Activated CD8-positive, alpha-beta memory T cell treated with anti-CD3 and anti-CD28 coated beads, Interleukin-2, amount 10 ng/mL, durations not matched to agents 7 days and 5 days (primary cell): ENCODE results near the gene MIPEP. TPM values are rescaled to one million over a fixed set of nuclear protein-coding genes. Genes with fewer than 3 reads are reported as not detected.

Experiments
- ATAC-seq: fragments of 150-1000 bp; cut with Tn5 transposase; one replicate; pipeline ENCODE4 v1.10.0; 2021; ENCODE audit warnings: moderate library complexity
- CTCF ChIA-PET: fragments of 350-600 bp; sonication (Branson Sonifier 250); formaldehyde crosslinking; loops from one replicate; lab custom pipeline; 2021; ENCODE audit warnings: antibody characterized with exemption; lab: Charles Lee
- DNase-seq: peaks from one replicate; pipeline ENCODE4 v3.0.0-alpha.2; 2020
- H3K27ac Mint-ChIP-seq: one replicate; pipeline ENCODE4 v1.8.0; 2021; ENCODE audit warnings: mild to moderate bottlenecking, mixed read lengths
- H3K27me3 Mint-ChIP-seq: one replicate; pipeline ENCODE4 v1.8.0; 2021; ENCODE audit warnings: mixed read lengths
- H3K36me3 Mint-ChIP-seq: one replicate; pipeline ENCODE4 v1.8.0; 2021; ENCODE audit warnings: mild to moderate bottlenecking, mixed read lengths
- H3K4me1 Mint-ChIP-seq: one replicate; pipeline ENCODE4 v1.8.0; 2021; ENCODE audit warnings: mixed read lengths
- H3K4me3 Mint-ChIP-seq: one replicate; pipeline ENCODE4 v1.8.0; 2021; ENCODE audit warnings: mild to moderate bottlenecking, moderate library complexity, mixed read lengths
- H3K9me3 Mint-ChIP-seq: one replicate; pipeline ENCODE4 v1.8.0; 2022; ENCODE audit warnings: low read depth, mixed read lengths
- total RNA-seq, 2 experiments: library from RNA; stranded (reverse); gene quantifications; one replicate each; pipeline ENCODE4 v1.2.3, GENCODE V29; 2021

The MIPEP gene
- total RNA-seq, 2 experiments from 2014 or later: 10.5 to 11.4 TPM

- DNase-seq: no peak
- Mint-ChIP-seq H3K4me1 (no peaks in the 10 kb centered on the region), H3K9me3 (no peaks in the 10 kb centered on the region), H3K27me3 (no peaks in the 10 kb centered on the region), H3K4me3 (no peak overlapping the region), H3K27ac (no peak overlapping the region), H3K36me3 (no peaks in the 10 kb centered on the region)
- ATAC-seq: no peak
- CTCF ChIA-PET: no interaction called here
Measured at GRCh38 chr13:23730251-23730650, 158.9 kb downstream of the MIPEP start.

GRCh38 chr13:23729531-23729930 is 159.7 kb downstream of the MIPEP start:
- Mint-ChIP-seq H3K9me3 (no peaks in the 10 kb centered on the region), H3K27ac (no peak overlapping the region), H3K27me3 (no peaks in the 10 kb centered on the region), H3K4me3 (no peak overlapping the region), H3K36me3 (no peaks in the 10 kb centered on the region), H3K4me1 (no peaks in the 10 kb centered on the region)
- ATAC-seq (no peak), DNase-seq (no peak)
- CTCF ChIA-PET: no interaction called here

DNA sequence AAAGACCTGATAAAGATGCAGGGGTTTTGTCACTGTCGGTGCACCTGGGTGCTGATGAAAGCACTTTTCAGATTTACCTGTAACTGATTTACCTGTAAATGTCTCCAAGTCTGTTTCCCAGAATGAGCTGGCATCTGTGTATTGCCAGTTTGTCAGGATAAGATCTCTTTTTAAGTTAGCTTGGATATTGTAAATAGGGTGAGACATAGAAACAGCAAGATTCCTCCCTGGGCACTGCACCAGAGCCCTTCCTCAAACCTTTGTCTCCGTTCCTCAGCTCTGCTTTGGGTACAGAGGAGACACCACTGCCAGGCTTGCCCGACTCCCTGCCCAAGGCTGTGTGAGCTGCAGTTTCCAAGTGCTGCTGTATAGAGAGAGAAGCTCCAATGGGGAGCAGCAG is 160.4 kb downstream of the MIPEP start:
- Mint-ChIP-seq H3K4me1 (no peaks in the 10 kb centered on the region), H3K36me3 (no peaks in the 10 kb centered on the region), H3K27me3 (no peaks in the 10 kb centered on the region), H3K9me3 (no peaks in the 10 kb centered on the region), H3K4me3 (no peak overlapping the region), H3K27ac (no peak overlapping the region)
- CTCF ChIA-PET: no interaction called here
- ATAC-seq: no peak
- DNase-seq: no peak

GRCh38 chr13:23725922-23726321 is 163.3 kb downstream of the MIPEP start:
- Mint-ChIP-seq H3K27ac (no peak overlapping the region), H3K27me3 (no peaks in the 10 kb centered on the region), H3K4me1 (no peaks in the 10 kb centered on the region), H3K9me3 (no peaks in the 10 kb centered on the region), H3K36me3 (no peaks in the 10 kb centered on the region), H3K4me3 (no peak overlapping the region)
- CTCF ChIA-PET: no interaction called here
- no peak for DNase-seq
- no peak for ATAC-seq

DNA sequence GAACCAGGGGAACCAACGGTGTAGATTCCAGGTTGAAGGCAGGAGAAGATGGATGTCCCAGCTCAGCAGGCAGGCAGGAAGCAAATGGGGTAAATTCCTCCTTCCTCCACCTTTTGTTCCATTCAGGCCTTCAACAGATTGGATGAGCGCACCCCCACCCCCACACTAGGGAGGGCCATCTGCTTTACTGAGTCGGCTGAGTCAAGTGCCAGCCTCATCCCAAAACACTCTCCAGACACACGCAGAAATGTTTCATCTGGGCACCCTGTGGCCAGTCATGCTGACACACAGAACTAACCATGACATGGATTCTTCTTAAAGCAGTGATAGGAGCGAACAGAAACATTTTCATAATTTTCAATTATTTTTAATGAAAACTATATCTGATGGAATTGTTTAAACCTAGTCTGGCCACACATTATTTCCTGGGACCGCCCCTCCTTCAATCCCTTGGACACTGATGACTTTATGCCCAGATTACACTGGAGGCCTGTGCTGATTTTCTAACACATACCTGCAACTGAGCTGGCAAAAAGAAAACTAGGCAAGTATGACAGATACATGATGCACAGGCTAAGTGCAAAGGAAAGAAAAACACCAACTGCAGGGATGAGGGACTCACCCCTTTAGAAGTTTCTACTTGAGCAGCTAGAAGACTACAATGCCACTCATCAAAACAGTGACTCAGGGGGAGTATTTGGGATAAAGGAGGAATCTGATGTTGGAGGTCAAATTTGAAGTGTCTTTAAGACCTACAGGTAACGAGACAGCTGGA is 164.8 kb downstream of the MIPEP start:
- no peaks in the 10 kb centered on the region for H3K9me3 Mint-ChIP-seq
- H3K27me3 Mint-ChIP-seq: no peaks in the 10 kb centered on the region
- DNase-seq (no peak), ATAC-seq (no peak)
- no peak overlapping the region for H3K27ac Mint-ChIP-seq
- no peaks in the 10 kb centered on the region for H3K4me1 Mint-ChIP-seq
- no peak overlapping the region for H3K4me3 Mint-ChIP-seq
- CTCF ChIA-PET: interaction anchor here (0.9 kb wide), 1 partner anchor 17 kb away, joined by 3 read pairs; no protein-coding TSS in a partner anchor
- H3K36me3 Mint-ChIP-seq: no peaks in the 10 kb centered on the region

DNA sequence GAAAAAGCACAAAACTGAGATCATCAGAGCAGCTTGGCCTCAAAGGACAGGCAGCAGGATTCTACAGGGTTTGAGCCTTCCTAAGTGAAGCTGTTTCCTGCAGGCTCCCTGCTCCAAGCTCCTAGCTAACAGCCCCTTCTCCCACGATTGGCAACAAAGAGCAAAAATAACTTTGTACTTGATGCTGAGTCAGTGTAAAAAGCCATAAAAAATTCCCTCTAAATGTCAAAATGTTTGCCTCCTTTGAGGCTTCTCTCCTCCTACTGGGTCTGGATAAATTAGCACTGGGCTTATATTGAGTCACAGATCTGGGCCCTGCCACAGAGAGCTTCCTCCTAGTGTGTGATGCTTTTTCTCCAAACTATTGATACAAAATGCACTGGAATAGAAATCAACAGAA is 165.7 kb downstream of the MIPEP start:
- Mint-ChIP-seq H3K4me1 (no peaks in the 10 kb centered on the region), H3K4me3 (no peak overlapping the region), H3K9me3 (no peaks in the 10 kb centered on the region), H3K36me3 (no peaks in the 10 kb centered on the region), H3K27ac (no peak overlapping the region), H3K27me3 (no peaks in the 10 kb centered on the region)
- CTCF ChIA-PET: no interaction called here
- no peak for ATAC-seq
- no peak for DNase-seq

DNA sequence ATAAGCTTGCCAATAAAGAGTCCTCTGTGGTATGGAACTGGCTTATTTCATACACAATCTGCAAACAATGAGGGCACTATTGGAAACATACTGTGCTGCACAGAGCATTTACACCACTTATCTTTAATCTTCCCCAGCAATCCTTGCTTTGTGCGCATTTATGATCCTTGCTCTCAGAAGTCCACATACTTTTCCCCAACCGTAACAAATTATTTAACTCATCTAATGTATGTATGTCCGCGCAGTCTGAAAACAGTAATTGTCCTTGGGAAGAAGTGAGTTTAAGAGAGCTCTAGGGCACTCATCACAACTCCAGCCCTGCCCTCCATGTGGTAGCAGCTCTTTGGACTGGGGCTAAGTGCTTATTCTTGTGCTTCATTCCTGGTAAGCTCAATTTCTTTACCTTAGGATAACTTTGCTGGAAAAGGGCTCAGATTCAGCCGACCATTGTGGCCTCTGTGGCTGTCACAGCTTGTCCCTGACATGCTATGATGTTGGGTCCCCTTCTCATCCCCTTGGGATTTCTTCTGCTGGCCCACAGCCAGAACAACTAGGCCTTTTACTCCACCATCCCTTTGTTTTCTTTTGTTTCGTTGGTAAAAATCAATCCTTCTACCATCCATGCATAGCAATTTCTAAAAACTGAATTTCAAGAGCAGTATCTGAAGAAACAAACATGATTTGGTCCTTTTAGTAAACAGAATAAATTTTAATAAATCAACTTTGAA is 166.3 kb downstream of the MIPEP start:
- CTCF ChIA-PET: no interaction called here
- no peaks in the 10 kb centered on the region for H3K9me3 Mint-ChIP-seq
- ATAC-seq (no peak), DNase-seq (no peak)
- H3K36me3 Mint-ChIP-seq: no peaks in the 10 kb centered on the region
- no peaks in the 10 kb centered on the region for H3K27me3 Mint-ChIP-seq
- no peak overlapping the region for H3K27ac Mint-ChIP-seq
- H3K4me3 Mint-ChIP-seq: no peak overlapping the region
- no peaks in the 10 kb centered on the region for H3K4me1 Mint-ChIP-seq

DNA sequence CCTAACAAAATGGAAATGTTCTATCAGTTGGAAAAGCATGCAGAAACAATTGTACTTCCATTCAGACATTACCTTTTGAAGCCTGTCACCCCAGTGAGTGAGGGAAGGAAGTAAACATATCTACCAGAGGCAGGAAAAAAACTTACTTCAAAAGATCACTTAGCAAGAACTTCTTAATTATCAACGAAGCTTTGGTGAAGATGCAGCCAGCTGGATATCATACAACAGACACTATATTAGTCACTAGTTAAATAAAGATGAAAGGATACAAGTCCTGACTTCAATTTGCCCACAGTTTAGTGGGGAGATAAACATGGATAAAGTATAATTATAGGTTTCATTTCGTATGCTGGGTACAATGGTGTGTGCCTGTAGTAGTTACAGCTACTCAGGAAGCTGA is 170.2 kb downstream of the MIPEP start:
- Mint-ChIP-seq H3K36me3 (no peaks in the 10 kb centered on the region), H3K9me3 (no peaks in the 10 kb centered on the region), H3K27ac (no peak overlapping the region), H3K4me1 (no peaks in the 10 kb centered on the region), H3K27me3 (no peaks in the 10 kb centered on the region), H3K4me3 (no peak overlapping the region)
- DNase-seq (no peak), ATAC-seq (no peak)
- CTCF ChIA-PET: interaction anchor here (0.8 kb wide), 1 partner anchor 10 kb away, joined by 3 read pairs; no protein-coding TSS in a partner anchor

DNA sequence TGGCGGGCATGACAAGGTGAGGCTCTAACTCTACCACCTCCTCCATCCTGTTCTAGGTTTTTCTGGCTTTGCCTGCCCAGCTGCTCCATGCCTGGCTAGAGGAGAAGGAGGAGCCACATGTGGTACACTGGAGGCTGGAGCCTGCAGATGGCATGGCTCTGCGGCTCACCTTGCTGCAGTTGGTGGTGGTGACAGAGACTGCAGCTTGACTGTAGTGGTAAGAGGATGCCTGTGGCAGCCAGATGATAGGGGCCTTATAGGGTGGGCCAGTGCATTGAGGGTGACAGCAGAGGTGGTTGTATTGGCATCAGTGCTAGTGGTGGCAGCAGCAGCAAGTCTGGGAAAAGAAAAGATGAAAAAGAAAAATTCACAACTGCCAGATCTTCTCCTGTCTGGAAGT is 172.8 kb downstream of the MIPEP start:
- Mint-ChIP-seq H3K4me3 (no peak overlapping the region), H3K9me3 (no peaks in the 10 kb centered on the region), H3K27me3 (no peaks in the 10 kb centered on the region), H3K27ac (no peak overlapping the region), H3K4me1 (no peaks in the 10 kb centered on the region), H3K36me3 (no peaks in the 10 kb centered on the region)
- CTCF ChIA-PET: interaction anchor here (1.0 to 1.3 kb wide), 2 partner anchors 12 to 110 kb away, joined by 3 read pairs; no protein-coding TSS in a partner anchor
- ATAC-seq: no peak
- no peak for DNase-seq

DNA sequence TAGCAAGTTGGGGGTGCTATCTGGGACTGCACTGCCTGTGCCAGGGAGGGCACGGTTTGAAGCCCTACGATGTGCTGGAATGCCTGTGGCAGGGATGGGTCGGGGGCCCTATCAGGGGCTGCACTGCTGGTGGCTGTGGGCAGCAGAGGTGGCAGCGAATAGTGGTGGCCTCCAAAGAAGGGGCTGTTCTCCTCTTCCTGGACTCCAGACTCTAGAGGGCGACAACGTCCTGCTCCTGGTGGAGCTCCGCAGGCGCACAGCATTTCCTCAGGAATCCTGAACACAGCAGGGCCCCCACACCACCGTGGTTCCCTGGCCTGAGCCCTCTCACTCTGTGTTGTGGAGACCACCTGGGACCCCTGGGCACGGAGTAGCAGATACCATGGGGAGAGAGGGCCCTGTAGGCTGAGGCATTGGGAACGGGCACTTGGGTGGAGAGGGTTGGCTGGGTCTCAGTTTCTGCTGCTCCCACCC is 173.4 kb downstream of the MIPEP start:
- Mint-ChIP-seq H3K27ac (no peak overlapping the region), H3K4me1 (no peaks in the 10 kb centered on the region), H3K4me3 (no peak overlapping the region), H3K27me3 (no peaks in the 10 kb centered on the region), H3K36me3 (no peaks in the 10 kb centered on the region), H3K9me3 (no peaks in the 10 kb centered on the region)
- CTCF ChIA-PET: interaction anchor here (1.0 kb wide), 1 partner anchor 109 kb away, joined by 3 read pairs; no protein-coding TSS in a partner anchor
- no peak for ATAC-seq
- no peak for DNase-seq

GRCh38 chr13:23715092-23715761 is 174.0 kb downstream of the MIPEP start:
- CTCF ChIA-PET: interaction anchor here (1.0 kb wide), 1 partner anchor 108 kb away, joined by 3 read pairs; no protein-coding TSS in a partner anchor
- no peaks in the 10 kb centered on the region for H3K4me1 Mint-ChIP-seq
- DNase-seq (no peak), ATAC-seq (no peak)
- no peaks in the 10 kb centered on the region for H3K36me3 Mint-ChIP-seq
- H3K27me3 Mint-ChIP-seq: no peaks in the 10 kb centered on the region
- no peaks in the 10 kb centered on the region for H3K9me3 Mint-ChIP-seq
- no peak overlapping the region for H3K27ac Mint-ChIP-seq
- no peak overlapping the region for H3K4me3 Mint-ChIP-seq

DNA sequence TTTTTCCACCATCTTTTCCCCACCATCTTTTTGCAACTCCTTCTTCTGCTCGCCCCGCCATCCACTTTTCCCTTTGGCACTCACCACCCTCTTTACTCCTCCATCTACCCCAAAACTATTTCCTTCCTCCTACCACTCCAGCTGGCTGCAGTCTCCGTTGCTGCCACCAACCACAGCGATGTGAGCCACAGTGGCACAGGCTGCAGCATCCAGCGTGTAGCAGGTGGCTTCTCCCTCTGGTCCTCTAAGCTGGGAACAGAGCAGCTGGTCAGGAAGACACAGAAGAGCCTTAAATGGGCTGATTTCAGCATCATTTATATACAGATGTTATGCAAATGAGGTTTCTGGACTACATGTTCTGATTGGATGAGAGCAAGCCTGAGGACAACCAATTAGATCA is 174.5 kb downstream of the MIPEP start:
- Mint-ChIP-seq H3K27me3 (no peaks in the 10 kb centered on the region), H3K9me3 (no peaks in the 10 kb centered on the region), H3K36me3 (no peaks in the 10 kb centered on the region), H3K27ac (no peak overlapping the region), H3K4me3 (no peak overlapping the region), H3K4me1 (no peaks in the 10 kb centered on the region)
- DNase-seq: no peak
- CTCF ChIA-PET: no interaction called here
- ATAC-seq: no peak

DNA sequence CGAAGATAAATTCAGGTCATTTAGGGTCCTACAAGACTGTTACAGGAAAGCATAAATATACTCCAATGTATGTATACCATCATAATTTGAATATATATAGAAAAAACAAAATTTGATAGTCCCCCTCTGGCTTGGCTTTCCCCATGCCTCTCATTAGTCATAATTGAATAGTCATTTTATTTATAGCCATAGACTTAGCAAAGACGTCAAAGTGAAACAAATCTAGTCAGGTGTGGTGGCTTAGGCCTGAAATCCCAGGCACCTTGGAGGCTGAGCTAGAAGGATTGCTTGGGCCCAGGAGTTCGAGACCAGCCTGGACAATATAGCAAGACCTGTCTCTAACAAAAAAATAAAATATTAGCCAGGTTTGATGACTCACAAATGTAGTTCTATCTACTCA is 177.8 kb downstream of the MIPEP start:
- Mint-ChIP-seq H3K36me3 (no peaks in the 10 kb centered on the region), H3K4me3 (no peak overlapping the region), H3K27me3 (no peaks in the 10 kb centered on the region), H3K27ac (no peak overlapping the region), H3K4me1 (no peaks in the 10 kb centered on the region), H3K9me3 (no peaks in the 10 kb centered on the region)
- DNase-seq (no peak), ATAC-seq (no peak)
- CTCF ChIA-PET: no interaction called here
